HUES6 (cell line): ENCODE data around the gene SAFB2.

Experiments used
- H3K27ac ChIP-seq: 2 replicates; pipeline ENCODE4 v1.7.0; 2013; ENCODE audit warnings: low read depth, mild to moderate bottlenecking, low read length, inconsistent platforms
- H3K27me3 ChIP-seq: 2 replicates; pipeline ENCODE4 v1.6.1; 2013; ENCODE audit warnings: low read length; ENCODE audit not compliant: control insufficient read depth, insufficient read depth
- H3K36me3 ChIP-seq: 2 replicates; pipeline ENCODE4 v1.6.1; 2013; ENCODE audit warnings: low read length; ENCODE audit not compliant: control insufficient read depth, insufficient read depth
- H3K4me1 ChIP-seq: 2 replicates; pipeline ENCODE4 v1.6.1; 2013; ENCODE audit warnings: low read length; ENCODE audit not compliant: control insufficient read depth, insufficient read depth
- H3K4me3 ChIP-seq: 2 replicates; pipeline ENCODE4 v1.5.1; 2013; ENCODE audit warnings: low read depth, low read length
- H3K9ac ChIP-seq: one replicate; pipeline ENCODE4 v1.6.1; 2013; ENCODE audit warnings: mild to moderate bottlenecking, low read length
- H3K9me3 ChIP-seq: 2 replicates; pipeline ENCODE4 v1.6.1; 2013; ENCODE audit warnings: low read depth, low read length; ENCODE audit not compliant: control insufficient read depth, insufficient read depth

Gene SAFB2

GRCh38 chr19:5654931-5655330, 32.4 kb upstream of the SAFB2 start:
- Histone ChIP-seq H3K9ac (no peak overlapping the region), H3K9me3 (no peaks in the 10 kb centered on the region), H3K27ac (no peak overlapping the region), H3K4me1 (no peaks in the 10 kb centered on the region), H3K36me3 (peaks cover 94% of the 10 kb centered on the region), H3K27me3 (no peaks in the 10 kb centered on the region), H3K4me3 (no peak overlapping the region)

- Histone ChIP-seq H3K36me3 (peaks cover 90% of the 10 kb centered on the region), H3K27ac (no peak overlapping the region), H3K27me3 (no peaks in the 10 kb centered on the region), H3K4me3 (no peak overlapping the region), H3K9ac (no peak overlapping the region), H3K9me3 (no peaks in the 10 kb centered on the region), H3K4me1 (no peaks in the 10 kb centered on the region)
These were observed 29.7 kb upstream of the SAFB2 start for GRCh38 chr19:5652261-5652660.

DNA sequence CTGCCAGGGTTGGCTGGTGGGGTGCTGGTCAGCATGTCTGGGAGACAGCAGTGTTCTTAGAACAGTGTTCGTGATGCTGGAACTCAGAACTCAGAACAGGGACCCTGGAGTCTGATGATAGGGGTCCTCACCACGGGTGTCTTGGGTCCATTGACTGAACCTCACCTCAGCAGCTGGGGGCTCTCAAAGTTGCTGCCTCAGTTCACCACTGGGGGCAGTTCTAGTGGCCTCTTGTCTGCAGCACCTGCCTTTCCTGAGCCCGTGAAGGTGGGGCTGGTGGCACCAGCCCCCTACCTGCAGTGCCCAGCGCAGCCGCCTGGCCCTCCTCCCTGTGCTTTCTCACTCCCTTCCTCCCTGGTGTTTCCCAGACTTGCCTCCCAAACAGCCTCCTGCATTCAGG, 28.8 kb upstream of the SAFB2 start:
- Histone ChIP-seq H3K9ac (no peak overlapping the region), H3K36me3 (peaks cover 91% of the 10 kb centered on the region), H3K9me3 (no peaks in the 10 kb centered on the region), H3K27ac (no peak overlapping the region), H3K27me3 (no peaks in the 10 kb centered on the region), H3K4me3 (no peak overlapping the region), H3K4me1 (no peaks in the 10 kb centered on the region)

- no peaks in the 10 kb centered on the region for H3K9me3 ChIP-seq
- H3K4me1 ChIP-seq = no peaks in the 10 kb centered on the region
- H3K9ac ChIP-seq = no peak overlapping the region
- H3K36me3 ChIP-seq = peaks cover 91% of the 10 kb centered on the region
- H3K27ac ChIP-seq = no peak overlapping the region
- no peaks in the 10 kb centered on the region for H3K27me3 ChIP-seq
- no peak overlapping the region for H3K4me3 ChIP-seq
These were observed 25.9 kb upstream of the SAFB2 start for GRCh38 chr19:5648464-5648863.

GRCh38 chr19:5646703-5647102, 24.1 kb upstream of the SAFB2 start:
- no peak overlapping the region for H3K27ac ChIP-seq
- no peaks in the 10 kb centered on the region for H3K4me1 ChIP-seq
- peaks cover 91% of the 10 kb centered on the region for H3K36me3 ChIP-seq
- H3K27me3 ChIP-seq = no peaks in the 10 kb centered on the region
- no peak overlapping the region for H3K4me3 ChIP-seq
- no peaks in the 10 kb centered on the region for H3K9me3 ChIP-seq
- no peak overlapping the region for H3K9ac ChIP-seq

- Histone ChIP-seq H3K9ac (no peak overlapping the region), H3K27me3 (no peaks in the 10 kb centered on the region), H3K27ac (no peak overlapping the region)
These were observed 22.8 kb upstream of the SAFB2 start for GRCh38 chr19:5645409-5645808.

GRCh38 chr19:5644037-5644436, 21.5 kb upstream of the SAFB2 start:
- no peak overlapping the region for H3K27ac ChIP-seq
- no peaks in the 10 kb centered on the region for H3K4me1 ChIP-seq
- H3K36me3 ChIP-seq = peaks cover 76% of the 10 kb centered on the region
- H3K9ac ChIP-seq = no peak overlapping the region
- H3K27me3 ChIP-seq = no peaks in the 10 kb centered on the region
- no peak overlapping the region for H3K4me3 ChIP-seq
- no peaks in the 10 kb centered on the region for H3K9me3 ChIP-seq

More at GRCh38 chr19:5645409-5645808, 22.8 kb upstream of the SAFB2 start:
- Histone ChIP-seq H3K4me1 (no peaks in the 10 kb centered on the region), H3K9me3 (no peaks in the 10 kb centered on the region), H3K36me3 (peaks cover 85% of the 10 kb centered on the region), H3K4me3 (no peak overlapping the region)

GRCh38 chr19:5643060-5643459, 20.5 kb upstream of the SAFB2 start:
- H3K9me3 ChIP-seq = no peaks in the 10 kb centered on the region
- H3K27me3 ChIP-seq = no peaks in the 10 kb centered on the region
- H3K36me3 ChIP-seq = peaks cover 70% of the 10 kb centered on the region
- no peak overlapping the region for H3K4me3 ChIP-seq
- H3K4me1 ChIP-seq = no peaks in the 10 kb centered on the region
- H3K9ac ChIP-seq = no peak overlapping the region
- no peak overlapping the region for H3K27ac ChIP-seq

DNA sequence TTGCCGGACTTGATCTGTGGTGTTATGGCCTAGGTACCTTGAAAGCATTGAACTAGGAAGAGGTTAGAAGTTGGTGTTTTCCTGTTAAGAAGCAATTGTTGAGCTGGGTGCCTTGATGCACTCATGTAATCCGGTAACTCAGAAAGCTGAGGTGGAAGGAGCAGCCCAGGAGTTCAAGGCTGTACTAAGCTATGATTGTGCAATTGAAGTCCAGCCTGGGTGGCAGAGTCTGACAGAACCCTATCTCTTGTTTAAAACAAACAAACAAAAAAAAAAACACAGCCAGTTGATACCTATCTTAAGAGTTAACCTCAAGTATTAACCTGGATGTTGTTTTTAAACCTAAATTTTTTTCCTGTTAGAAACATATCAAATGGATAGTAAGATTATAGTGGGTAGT, 19.6 kb upstream of the SAFB2 start:
- Histone ChIP-seq H3K9ac (no peak overlapping the region), H3K27me3 (no peaks in the 10 kb centered on the region), H3K36me3 (peaks cover 62% of the 10 kb centered on the region), H3K9me3 (no peaks in the 10 kb centered on the region), H3K27ac (no peak overlapping the region), H3K4me3 (no peak overlapping the region), H3K4me1 (no peaks in the 10 kb centered on the region)

DNA sequence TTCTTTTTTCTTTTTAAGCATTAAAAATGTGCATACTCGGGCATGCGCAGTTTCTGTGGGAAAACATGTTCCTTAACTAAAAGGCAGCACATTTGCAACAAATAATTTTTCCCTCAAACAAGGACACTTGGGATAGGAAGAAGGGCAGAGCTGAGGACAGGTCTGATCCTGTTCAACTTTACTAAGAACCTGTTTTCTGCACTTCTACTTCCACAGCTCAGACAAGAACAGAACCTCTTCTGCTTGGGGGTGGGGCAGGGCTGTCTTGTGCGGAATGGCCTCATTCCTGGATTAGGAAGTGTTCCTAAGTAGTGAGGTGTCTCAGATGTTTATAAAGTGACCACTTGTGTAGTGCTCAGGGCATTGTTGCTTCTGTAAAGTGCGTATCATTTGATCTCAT, 18.6 kb upstream of the SAFB2 start:
- Histone ChIP-seq H3K4me1 (no peaks in the 10 kb centered on the region), H3K4me3 (no peak overlapping the region), H3K27me3 (no peaks in the 10 kb centered on the region), H3K27ac (no peak overlapping the region), H3K9ac (no peak overlapping the region), H3K36me3 (peaks cover 54% of the 10 kb centered on the region), H3K9me3 (no peaks in the 10 kb centered on the region)

GRCh38 chr19:5637971-5638370, 15.4 kb upstream of the SAFB2 start:
- H3K36me3 ChIP-seq = peaks cover 38% of the 10 kb centered on the region

DNA sequence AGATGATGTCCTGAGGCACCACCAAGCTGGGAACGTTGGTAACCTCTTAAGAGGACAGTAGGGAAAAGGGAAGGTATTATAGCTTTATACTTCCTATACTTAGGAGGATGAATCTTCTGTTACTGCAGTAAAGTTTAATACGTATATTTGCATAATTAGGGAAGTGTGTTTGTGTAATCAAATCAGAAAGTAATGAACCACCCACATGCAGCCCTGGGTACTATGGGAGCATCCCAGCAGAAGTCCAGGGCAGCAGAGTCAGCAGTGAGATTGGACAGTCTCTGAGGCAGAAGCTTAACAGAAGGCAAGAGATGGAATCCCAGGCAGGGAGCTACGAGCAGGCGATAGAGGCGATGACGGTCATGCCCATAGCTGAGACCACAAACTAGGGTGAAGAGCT, 12.9 kb upstream of the SAFB2 start:
- Histone ChIP-seq H3K9me3 (no peaks in the 10 kb centered on the region), H3K36me3 (peaks cover 36% of the 10 kb centered on the region), H3K9ac (no peak overlapping the region), H3K4me3 (no peak overlapping the region), H3K27ac (no peak overlapping the region), H3K4me1 (no peaks in the 10 kb centered on the region), H3K27me3 (no peaks in the 10 kb centered on the region)

More at GRCh38 chr19:5637971-5638370, 15.4 kb upstream of the SAFB2 start:
- Histone ChIP-seq H3K9me3 (no peaks in the 10 kb centered on the region), H3K9ac (no peak overlapping the region), H3K27me3 (no peaks in the 10 kb centered on the region), H3K4me1 (no peaks in the 10 kb centered on the region), H3K4me3 (no peak overlapping the region), H3K27ac (no peak overlapping the region)
